HepG2 (cell line): ENCODE measurements around the gene KXD1. TPM values are rescaled to one million over a fixed set of nuclear protein-coding genes. Genes with fewer than 3 reads are reported as not detected.

Source experiments
- ARID4A ChIP-seq: sonication (generic); formaldehyde crosslinking; IDR thresholded peaks from 2 replicates; pipeline ENCODE4 v1.5.0; 2020; ENCODE audit warnings: mild to moderate bottlenecking, missing genetic modification reagents, borderline replicate concordance
- CENPT ChIP-seq: sonication (generic); formaldehyde crosslinking; IDR thresholded peaks from 2 replicates; pipeline ENCODE4 v1.8.0; 2022; ENCODE audit warnings: low read depth, mild to moderate bottlenecking, moderate library complexity, missing genetic modification reagents
- E2F2 ChIP-seq: sonication (generic); formaldehyde crosslinking; IDR thresholded peaks from 2 replicates; pipeline ENCODE4 v1.4.0; 2020; ENCODE audit warnings: missing genetic modification reagents, borderline replicate concordance
- GABPA ChIP-seq, 2 experiments: IDR thresholded peaks; 2 replicates each; pipeline ENCODE4 v1.6.1; 2011 to 2016; ENCODE audit warnings: low read depth in 2 of 2, low read length in 1 of 2, missing biosample characterization in 1 of 2, missing genetic modification characterization in 1 of 2
- GATAD1 ChIP-seq: IDR thresholded peaks from 2 replicates; pipeline ENCODE4 v1.6.1; 2016; ENCODE audit warnings: missing genetic modification reagents, missing compliant biosample characterization
- GMEB1 ChIP-seq: sonication (generic); formaldehyde crosslinking; IDR thresholded peaks from 2 replicates; pipeline ENCODE4 v1.5.1; 2020; ENCODE audit warnings: missing genetic modification reagents, mild to moderate bottlenecking, borderline replicate concordance
- HNF1B ChIP-seq: sonication (generic); formaldehyde crosslinking; IDR thresholded peaks from 2 replicates; pipeline ENCODE4 v1.5.1; 2020; ENCODE audit warnings: mild to moderate bottlenecking, moderate library complexity, missing genetic modification reagents
- KDM6A ChIP-seq: IDR thresholded peaks from 2 replicates; pipeline ENCODE4 v1.6.1; 2016; ENCODE audit warnings: low read depth
- KLF16 ChIP-seq, 2 experiments: sonication (generic) in 1 of 2; formaldehyde crosslinking in 1 of 2; IDR thresholded peaks; 2 replicates each; pipeline versions ENCODE4 v1.6.1 to v1.8.0; 2016 to 2023; ENCODE audit warnings: missing genetic modification reagents in 2 of 2, missing compliant biosample characterization in 1 of 2
- NCOA1 ChIP-seq: sonication (generic); formaldehyde crosslinking; IDR thresholded peaks from 2 replicates; pipeline ENCODE4 v1.9.0; 2021; ENCODE audit warnings: missing genetic modification reagents
- RNF2 ChIP-seq: fragments of 450-650 bp; conservative IDR thresholded peaks from 2 replicates; pipeline ENCODE4 v1.6.1; 2016; ENCODE audit warnings: low read depth
- SMAD1 ChIP-seq: sonication (generic); formaldehyde crosslinking; IDR thresholded peaks from 2 replicates; pipeline ENCODE4 v1.4.0; 2020; ENCODE audit warnings: missing genetic modification reagents, low read depth, mild to moderate bottlenecking, borderline replicate concordance
- TFDP1 ChIP-seq: IDR thresholded peaks from 2 replicates; pipeline ENCODE4 v1.6.1; 2016; ENCODE audit warnings: missing compliant biosample characterization, missing genetic modification reagents, borderline replicate concordance
- ZFY ChIP-seq: sonication (generic); formaldehyde crosslinking; IDR thresholded peaks from 2 replicates; pipeline ENCODE4 v1.4.0; 2020; ENCODE audit warnings: missing genetic modification reagents
- ZNF317 ChIP-seq: sonication (generic); formaldehyde crosslinking; IDR thresholded peaks from 2 replicates; pipeline ENCODE4 v1.5.0; 2020; ENCODE audit warnings: mild to moderate bottlenecking, missing genetic modification reagents
- ZNF33B ChIP-seq: sonication (generic); formaldehyde crosslinking; IDR thresholded peaks from 2 replicates; pipeline ENCODE4 v1.5.1; 2020; ENCODE audit warnings: mild to moderate bottlenecking, missing genetic modification reagents
- ZNF749 ChIP-seq: sonication (generic); formaldehyde crosslinking; IDR thresholded peaks from 2 replicates; pipeline ENCODE4 v1.8.0; 2022; ENCODE audit warnings: mild to moderate bottlenecking, missing genetic modification reagents, moderate library complexity, borderline replicate concordance
- polyA plus RNA-seq, 8 experiments: library from polyadenylated mRNA; depleted of rRNA in 3 of 8; stranded (reverse) in 7 of 8; unstranded in 1 of 8; fragments of >200 nt; fragmentation: Illumina TruSeq in 4 of 8; extraction: Trizol in 4 of 8; gene quantifications; 2 replicates each; pipeline versions ENCODE4 v1.2.1 to v1.2.3, GENCODE V29; 2011 to 2016; ENCODE audit warnings: low read depth in 4 of 8, missing spikeins in 1 of 8, mixed read lengths in 1 of 8; ENCODE audit not compliant: insufficient read depth in 1 of 8
- total RNA-seq, 5 experiments: library from RNA; depleted of rRNA; stranded (reverse); fragments of >200 nt; fragmentation: Illumina TruSeq; extraction: Trizol; gene quantifications; 2 replicates each; pipeline ENCODE4 v1.2.3, GENCODE V29; 2016; ENCODE audit warnings: low read depth in 1 of 5

The KXD1 gene
- total and polyA plus RNA-seq, 2 of the 13 experiments (the other 11 are each of a cell fraction or from before 2014, with no cell fraction given) = 44.6 to 143 TPM

GRCh38 chr19:18605546-18606280 is 48.0 kb downstream of the KXD1 start (continued):
- 0 out of 2 replicates have a peak, but pooled peaks have one; percentile 32 for TF ChIP-seq ARID4A (CRISPR knock-in tag)
- no peak for TF ChIP-seq GABPA (IDR thresholded peaks at IDR 0.05; ENCODE audit: low read depth, low read length)
- no peak for TF ChIP-seq GABPA (CRISPR knock-in tag; IDR thresholded peaks at IDR 0.05; ENCODE audit: low read depth)
- no peak for TF ChIP-seq KDM6A
- TF ChIP-seq GMEB1 (CRISPR knock-in tag) = 0 out of 2 replicates have a peak, but pooled peaks have one; percentile 22
- TF ChIP-seq ZNF317 (CRISPR knock-in tag) = no peak
- 0 out of 2 replicates have a peak, but pooled peaks have one; percentile 29 for TF ChIP-seq GATAD1 (CRISPR knock-in tag)
- TF ChIP-seq ZFY (CRISPR knock-in tag) = peak; percentile 75
- TF ChIP-seq SMAD1 = no peak
- no peak for TF ChIP-seq NCOA1
- TF ChIP-seq TFDP1 (CRISPR knock-in tag) = peak; percentile 49; the same call in 1 of the 2 replicates
- TF ChIP-seq HNF1B = peak; percentile 42; the same call in 1 of the 2 replicates
- 0 out of 2 replicates have a peak, but pooled peaks have one; percentile 15 for TF ChIP-seq ZNF749
- TF ChIP-seq CENPT = 0 out of 2 replicates have a peak, but pooled peaks have one; percentile 36
- TF ChIP-seq E2F2 (CRISPR knock-in tag) = no peak
- TF ChIP-seq KLF16 (CRISPR knock-in tag; IDR thresholded peaks at IDR 0.05) = peak in 1 of 2 experiments; percentile 43; a peak in 1 of 4 replicates
- no peak for TF ChIP-seq RNF2
- no peak for TF ChIP-seq ZNF33B (CRISPR knock-in tag)
